CD14-positive monocyte (primary cell): Measurements from ENCODE around the gene OGDHL. TPM values are rescaled to one million over a fixed set of nuclear protein-coding genes. Genes with fewer than 3 reads are reported as not detected.

Source experiments
- DNase-seq, 3 donors: peaks; one replicate each; pipeline ENCODE4 v3.0.0-alpha.2; 2011 to 2022
- H2AFZ ChIP-seq: 2 replicates; pipeline ENCODE4 v1.6.0; 2012; ENCODE audit warnings: mild to moderate bottlenecking, low read depth, low read length, inconsistent platforms; ENCODE audit not compliant: insufficient read depth, poor library complexity, severe bottlenecking
- H3K27ac ChIP-seq, 2 donors: 1 replicate in 1 of 2; 2 replicates in 1 of 2; pipeline ENCODE4 v1.5.1; 2012 to 2013; ENCODE audit warnings: low read length in 2 of 2, control low read depth in 1 of 2, inconsistent platforms in 1 of 2, low read depth in 1 of 2, mild to moderate bottlenecking in 1 of 2
- H3K27me3 ChIP-seq, 2 donors: one replicate each; pipeline versions ENCODE4 v1.6.0 to v1.6.1; 2011 to 2013; ENCODE audit warnings: low read length in 2 of 2; ENCODE audit not compliant: control insufficient read depth in 2 of 2, insufficient read depth in 2 of 2
- H3K36me3 ChIP-seq, 2 donors: replicated peaks in 1 of 2; 1 replicate in 1 of 2; 2 replicates in 1 of 2; pipeline versions ENCODE4 v1.5.1 to v1.6.1; 2012 to 2013; ENCODE audit warnings: low read length in 2 of 2, control low read depth in 1 of 2, inconsistent platforms in 1 of 2, mild to moderate bottlenecking in 1 of 2; ENCODE audit not compliant: insufficient read depth in 2 of 2, control insufficient read depth in 1 of 2
- H3K4me1 ChIP-seq, 2 donors: 1 replicate in 1 of 2; 2 replicates in 1 of 2; pipeline versions ENCODE4 v1.5.1 to v1.6.1; 2012 to 2013; ENCODE audit warnings: low read length in 2 of 2, control low read depth in 1 of 2, inconsistent platforms in 1 of 2, mild to moderate bottlenecking in 1 of 2, moderate library complexity in 1 of 2; ENCODE audit not compliant: insufficient read depth in 2 of 2, control insufficient read depth in 1 of 2
- H3K4me2 ChIP-seq: replicated peaks from 2 replicates; pipeline ENCODE3; 2012; ENCODE audit warnings: low read length, moderate library complexity, mild to moderate bottlenecking; ENCODE audit not compliant: poor library complexity, severe bottlenecking; ENCODE audit errors: extremely low read depth
- H3K4me3 ChIP-seq, 3 experiments: fragments of 200-600 bp in 1 of 3; sonication (generic) in 1 of 3; replicated peaks in 1 of 3; 1 replicate in 2 of 3; 2 replicates in 1 of 3; pipeline ENCODE4 v1.5.1; 2011 to 2013; ENCODE audit warnings: low read length in 3 of 3, mild to moderate bottlenecking in 3 of 3, control low read depth in 2 of 3, low read depth in 2 of 3, inconsistent platforms in 1 of 3, moderate library complexity in 1 of 3
- H3K79me2 ChIP-seq: 2 replicates; pipeline ENCODE4 v1.6.0; 2012; ENCODE audit warnings: mild to moderate bottlenecking, control low read depth, inconsistent platforms, low read length, moderate library complexity; ENCODE audit not compliant: insufficient read depth
- H3K9ac ChIP-seq: 2 replicates; pipeline ENCODE4 v1.6.0; 2017; ENCODE audit warnings: low read length, mild to moderate bottlenecking; ENCODE audit not compliant: insufficient read depth, poor library complexity, severe bottlenecking
- H3K9me3 ChIP-seq, 2 donors: replicated peaks in 1 of 2; 1 replicate in 1 of 2; 2 replicates in 1 of 2; pipeline versions ENCODE4 v1.5.1 to v1.6.1; 2012 to 2013; ENCODE audit warnings: low read length in 2 of 2, control low read depth in 1 of 2; ENCODE audit not compliant: control insufficient read depth in 1 of 2, insufficient read depth in 1 of 2
- H4K20me1 ChIP-seq: 2 replicates; pipeline ENCODE4 v1.6.0; 2012; ENCODE audit warnings: mild to moderate bottlenecking, low read length, control low read depth, moderate library complexity; ENCODE audit not compliant: insufficient read depth
- H3K27ac Mint-ChIP-seq, 7 donors: one replicate each; pipeline ENCODE4 v1.8.0; 2020; ENCODE audit warnings: mild to moderate bottlenecking in 7 of 7, mixed read lengths in 7 of 7, moderate library complexity in 6 of 7, inconsistent platforms in 2 of 7
- H3K27me3 Mint-ChIP-seq, 3 donors: one replicate each; pipeline ENCODE4 v1.8.0; 2021 to 2022; ENCODE audit warnings: low read depth in 3 of 3, mild to moderate bottlenecking in 3 of 3, mixed read lengths in 3 of 3, moderate library complexity in 3 of 3, inconsistent platforms in 1 of 3
- H3K36me3 Mint-ChIP-seq, 2 donors: one replicate each; pipeline ENCODE4 v1.8.0; 2020; ENCODE audit warnings: mixed read lengths in 2 of 2, inconsistent platforms in 1 of 2, mild to moderate bottlenecking in 1 of 2
- H3K4me1 Mint-ChIP-seq: one replicate; pipeline ENCODE4 v1.8.0; 2020; ENCODE audit warnings: mild to moderate bottlenecking, mixed read lengths
- H3K4me3 Mint-ChIP-seq, 2 donors: one replicate each; pipeline ENCODE4 v1.8.0; 2020; ENCODE audit warnings: mild to moderate bottlenecking in 2 of 2, mixed read lengths in 2 of 2, moderate library complexity in 1 of 2
- H3K9me3 Mint-ChIP-seq, 7 donors: one replicate each; pipeline ENCODE4 v1.8.0; 2020 to 2022; ENCODE audit warnings: mixed read lengths in 7 of 7, mild to moderate bottlenecking in 6 of 7, moderate library complexity in 6 of 7, inconsistent platforms in 2 of 7
- CTCF ChIP-seq: fragments of 200-600 bp; IDR thresholded peaks from one replicate; pipeline ENCODE4 v1.8.0; 2022; ENCODE audit warnings: antibody characterized with exemption, mild to moderate bottlenecking
- WGBS: methylation state at CpG from one replicate; pipeline ENCODE4 v1.1.5; 2013; ENCODE audit warnings: missing lambda C conversion rate; ENCODE audit not compliant: insufficient coverage; 5-methylcytosine and 5-hydroxymethylcytosine counted together
- intact Hi-C, 2 donors: fragments of 100-400 bp; cut with micrococcal nuclease; formaldehyde crosslinking; loops; one replicate each; pipeline versions ENCODE4 v1.15.0 to v1.15.1; 2023
- polyA plus RNA-seq, 3 donors: library from polyadenylated mRNA; depleted of rRNA in 1 of 3; unstranded in 2 of 3; stranded (reverse) in 1 of 3; fragments of 300-500 nt in 2 of 3; fragments of >200 nt in 1 of 3; fragmentation: Illumina TruSeq in 2 of 3; gene quantifications; 1 replicate in 2 of 3; 2 replicates in 1 of 3; pipeline ENCODE4 v1.2.3, GENCODE V29; 2012 to 2021

The OGDHL gene
- polyA plus RNA-seq, 3 donors: not detected

- Histone ChIP-seq H3K9me3 (no peaks in the 10 kb centered on the region), H2AFZ (no peak overlapping the region), H3K9ac (no peak overlapping the region), H4K20me1 (no peaks in the 10 kb centered on the region), H3K4me2 (no peak overlapping the region), H3K27ac (no peak overlapping the region), H3K36me3 (no peaks in the 10 kb centered on the region), H3K27me3 (no peaks in the 10 kb centered on the region), H3K4me3 (no peak overlapping the region), H3K79me2 (no peaks in the 10 kb centered on the region), H3K4me1 (no peaks in the 10 kb centered on the region)
- 91% methylated on average over 5 of the region's 7 CpGs for WGBS
- H3K36me3 Mint-ChIP-seq: no peaks in the 10 kb centered on the region
- H3K4me3 Mint-ChIP-seq: no peak overlapping the region
- DNase-seq: no peak
- intact Hi-C loops: no loop called here
- no peak for TF ChIP-seq CTCF
- no peak overlapping the region for H3K27ac Mint-ChIP-seq
- peaks cover 2 to 6% (median 5%) of the 10 kb centered on the region in 3 donors for H3K27me3 Mint-ChIP-seq
- peaks cover 0 to 2% (median 0%) of the 10 kb centered on the region in 7 donors for H3K9me3 Mint-ChIP-seq
- no peaks in the 10 kb centered on the region for H3K4me1 Mint-ChIP-seq
Observed at GRCh38 chr10:49752584-49752983, 9.5 kb downstream of the OGDHL start.

- Mint-ChIP-seq H3K27me3 (peaks cover 2 to 8% (median 5%) of the 10 kb centered on the region in 3 donors), H3K9me3 (peaks cover 0 to 2% (median 0%) of the 10 kb centered on the region in 7 donors), H3K36me3 (no peaks in the 10 kb centered on the region), H3K27ac (no peak overlapping the region), H3K4me1 (no peaks in the 10 kb centered on the region), H3K4me3 (no peak overlapping the region)
- no peak overlapping the region for H3K4me3 ChIP-seq
- WGBS: 91% methylated on average over 14 of the region's 20 CpGs
- no peak overlapping the region for H3K9ac ChIP-seq
- H3K27ac ChIP-seq: no peak overlapping the region
- no peak overlapping the region for H2AFZ ChIP-seq
- H3K4me1 ChIP-seq: no peaks in the 10 kb centered on the region
- intact Hi-C loops: no loop called here
- no peaks in the 10 kb centered on the region for H4K20me1 ChIP-seq
- H3K79me2 ChIP-seq: no peaks in the 10 kb centered on the region
- H3K9me3 ChIP-seq: no peaks in the 10 kb centered on the region
- TF ChIP-seq CTCF: no peak
- no peak overlapping the region for H3K4me2 ChIP-seq
- H3K27me3 ChIP-seq: no peaks in the 10 kb centered on the region
- H3K36me3 ChIP-seq: no peaks in the 10 kb centered on the region
- peak in 1 of 3 donors; percentile 1 for DNase-seq
Observed at GRCh38 chr10:49751636-49752510, 10.2 kb downstream of the OGDHL start.
